ENCODE data around the gene MIPEP. TPM values are rescaled to one million over a fixed set of nuclear protein-coding genes. Genes with fewer than 3 reads are reported as not detected.

MIPEP gene
- polyA plus RNA-seq, 1 donor from 2014 or later, result 9.1 TPM

- H3K9me2 ChIP-seq (ENCODE audit: insufficient read depth, low read length), result no peaks in the 10 kb centered on the region
- no peaks in the 10 kb centered on the region for H3K79me2 ChIP-seq (replicated peaks; ENCODE audit: insufficient read depth, low read length)
- no peak overlapping the region for H3K4me3 ChIP-seq (ENCODE audit: low read length)
- H3K27me3 ChIP-seq (ENCODE audit: insufficient read depth, low read depth, low read length), result no peaks in the 10 kb centered on the region
- no peak overlapping the region for H2AFZ ChIP-seq (ENCODE audit: low read depth, low read length)
- no peak overlapping the region for H3K27ac ChIP-seq (ENCODE audit: low read length)
- no peaks in the 10 kb centered on the region for H3F3A ChIP-seq (ENCODE audit: insufficient read depth, low read length, poor library complexity, severe bottlenecking)
- H3K4me2 ChIP-seq (ENCODE audit: low read length), result no peak overlapping the region
- no peak for TF ChIP-seq REST (IDR thresholded peaks at IDR 0.05; ENCODE audit: borderline replicate concordance)
- TF ChIP-seq CTCF (IDR thresholded peaks at IDR 0.05; ENCODE audit: poor library complexity, severe bottlenecking), result no peak
- TF ChIP-seq MXI1 (conservative IDR thresholded peaks at IDR 0.05; ENCODE audit: poor library complexity, severe bottlenecking), result no peak
- TF ChIP-seq EZH2 (IDR thresholded peaks at IDR 0.05; ENCODE audit: borderline replicate concordance, insufficient read depth, low read length, poor library complexity, severe bottlenecking), result no peak
- TF ChIP-seq RAD21 (conservative IDR thresholded peaks at IDR 0.05), result no peak
- TF ChIP-seq SMC3 (conservative IDR thresholded peaks at IDR 0.05; ENCODE audit: poor library complexity), result no peak
- no peak for TF ChIP-seq TAF1 (IDR thresholded peaks at IDR 0.05; ENCODE audit: low read depth)
- no peak for TF ChIP-seq EP300 (conservative IDR thresholded peaks at IDR 0.05; ENCODE audit: poor library complexity, severe bottlenecking)
- no peak for TF ChIP-seq POLR2AphosphoS5 (IDR thresholded peaks at IDR 0.05)
- H4K20me1 ChIP-seq (ENCODE audit: insufficient read depth), result no peaks in the 10 kb centered on the region
- H3K9ac ChIP-seq (ENCODE audit: low read length), result no peak overlapping the region
- no peaks in the 10 kb centered on the region for H3K9me3 ChIP-seq (ENCODE audit: low read length)
- H3K36me3 ChIP-seq (ENCODE audit: insufficient read depth, low read length), result no peaks in the 10 kb centered on the region
These were observed 129.2 kb downstream of the MIPEP start for GRCh38 chr13:23760000-23760399.

GRCh38 chr13:23758798-23759527, 130.2 kb downstream of the MIPEP start:
- Histone ChIP-seq H3K9ac (ENCODE audit: low read length) (no peak overlapping the region), H3K4me2 (ENCODE audit: low read length) (no peak overlapping the region), H3K4me3 (ENCODE audit: low read length) (no peak overlapping the region), H3K27ac (ENCODE audit: low read length) (no peak overlapping the region), H3K36me3 (ENCODE audit: insufficient read depth, low read length) (no peaks in the 10 kb centered on the region), H2AFZ (ENCODE audit: low read depth, low read length) (no peak overlapping the region), H3K9me2 (ENCODE audit: insufficient read depth, low read length) (no peaks in the 10 kb centered on the region), H3K79me2 (replicated peaks; ENCODE audit: insufficient read depth, low read length) (no peaks in the 10 kb centered on the region), H3F3A (ENCODE audit: insufficient read depth, low read length, poor library complexity, severe bottlenecking) (no peaks in the 10 kb centered on the region), H3K9me3 (ENCODE audit: low read length) (no peaks in the 10 kb centered on the region), H3K27me3 (ENCODE audit: insufficient read depth, low read depth, low read length) (no peaks in the 10 kb centered on the region), H4K20me1 (ENCODE audit: insufficient read depth) (no peaks in the 10 kb centered on the region)
- TF ChIP-seq RAD21 (conservative IDR thresholded peaks at IDR 0.05) (no peak), POLR2AphosphoS5 (IDR thresholded peaks at IDR 0.05) (no peak), MXI1 (conservative IDR thresholded peaks at IDR 0.05; ENCODE audit: poor library complexity, severe bottlenecking) (no peak), EZH2 (IDR thresholded peaks at IDR 0.05; ENCODE audit: borderline replicate concordance, insufficient read depth, low read length, poor library complexity, severe bottlenecking) (no peak), CTCF (IDR thresholded peaks at IDR 0.05; ENCODE audit: poor library complexity, severe bottlenecking) (no peak), TAF1 (IDR thresholded peaks at IDR 0.05; ENCODE audit: low read depth) (no peak), EP300 (conservative IDR thresholded peaks at IDR 0.05; ENCODE audit: poor library complexity, severe bottlenecking) (no peak), SMC3 (conservative IDR thresholded peaks at IDR 0.05; ENCODE audit: poor library complexity) (no peak), REST (IDR thresholded peaks at IDR 0.05; ENCODE audit: borderline replicate concordance) (no peak)

Data from neural cell (in vitro differentiated cells).